Thyroid gland (tissue), 4 donors: ENCODE results near the gene SNED1. TPM values are rescaled to one million over a fixed set of nuclear protein-coding genes. Genes with fewer than 3 reads are reported as not detected.

ENCODE experiments used
- DNase-seq, 2 donors: peaks; one replicate each; pipeline ENCODE4 v3.0.0-alpha.2; 2019
- H3K27ac ChIP-seq, 3 donors: fragments of 200-600 bp; sonication (generic); 1 replicate in 2 of 3; 2 replicates in 1 of 3; pipeline ENCODE4 v1.5.1; 2016 to 2019; ENCODE audit warnings: mild to moderate bottlenecking in 1 of 3, moderate library complexity in 1 of 3
- H3K27me3 ChIP-seq: fragments of 200-600 bp; sonication (generic); one replicate; pipeline ENCODE4 v1.5.1; 2019
- H3K36me3 ChIP-seq, 2 donors: fragments of 200-600 bp; sonication (generic); one replicate each; pipeline ENCODE4 v1.5.1; 2016 to 2019
- H3K4me1 ChIP-seq, 2 donors: fragments of 200-600 bp; sonication (generic); one replicate each; pipeline ENCODE4 v1.5.1; 2017 to 2019
- H3K4me3 ChIP-seq, 3 donors: fragments of 200-600 bp; sonication (generic); replicated peaks in 1 of 3; 1 replicate in 2 of 3; 2 replicates in 1 of 3; pipeline ENCODE4 v1.5.1; 2016; ENCODE audit warnings: mild to moderate bottlenecking in 1 of 3
- H3K9me3 ChIP-seq: fragments of 200-600 bp; sonication (generic); one replicate; pipeline ENCODE4 v1.5.1; 2017
- CTCF ChIP-seq, 6 experiments: fragments of 200-600 bp in 3 of 6; fragments of 450-650 bp in 3 of 6; sonication (generic) in 3 of 6; IDR thresholded peaks; one replicate each; pipeline ENCODE4 v1.5.1; 2016 to 2019; ENCODE audit warnings: antibody characterized with exemption in 6 of 6, mild to moderate bottlenecking in 2 of 6, inconsistent platforms in 1 of 6, moderate library complexity in 1 of 6
- POLR2A ChIP-seq, 2 donors: fragments of 450-650 bp; IDR thresholded peaks; one replicate each; pipeline ENCODE4 v1.6.1; 2017; ENCODE audit warnings: antibody characterized with exemption in 2 of 2, mild to moderate bottlenecking in 2 of 2, moderate library complexity in 1 of 2
- WGBS, 2 donors: methylation state at CpG; one replicate each; pipeline ENCODE4 v1.1.5; 2017; 5-methylcytosine and 5-hydroxymethylcytosine counted together
- intact Hi-C: fragments of 100-400 bp; cut with DNase I; formaldehyde crosslinking; loops from one replicate; pipeline ENCODE4 v1.15.1; 2023
- total RNA-seq, 4 donors: library from RNA; depleted of rRNA; stranded (reverse); fragments of >200 nt; gene quantifications; one replicate each; pipeline ENCODE4 v1.2.3, GENCODE V29; 2016

Gene SNED1
- total RNA-seq: 100 to 1,000 TPM in 1 of 4 donors, 10 to 100 TPM in 3; 47.7 to 122 (median 68.7) TPM

- intact Hi-C loops: loop anchor here (10.0 kb wide), 2 partner anchors 83 to 157 kb away; partner anchors contain the start of gene PPP1R7
- Histone ChIP-seq H3K36me3 (peaks cover 0 to 21% of the 10 kb centered on the region in 2 donors), H3K4me1 (peaks cover 77 to 86% of the 10 kb centered on the region in 2 donors), H3K4me3 (peak within 1 kb of the TSS; percentile 40 to 83 (median 75)), H3K27ac (peak within 1 kb of the TSS; percentile 94 to 99 (median 98)), H3K27me3 (no peaks in the 10 kb centered on the region), H3K9me3 (no peaks in the 10 kb centered on the region)
- WGBS, 2 donors: 10% methylated on average over 2 of the region's 61 CpGs; no CpG with 5 or more reads in 1 of the 2 donors
- peak in 1 of 2 donors; percentile 94 for TF ChIP-seq POLR2A (IDR thresholded peaks at IDR 0.05)
- peak in 1 of 6 experiments; percentile 1 for TF ChIP-seq CTCF (IDR thresholded peaks at IDR 0.05)
- peak; percentile 93 to 94 for DNase-seq
Observed at GRCh38 chr2:240997856-240998705, at the start of gene SNED1. SNED1 (plus strand) TSS chr2:240998618; CDS start chr2:240998838, 220 bp downstream.

- no peak overlapping the region for H3K27ac ChIP-seq
- 83 to 91% methylated on average over 14 to 17 of the region's 23 CpGs for WGBS, 2 donors
- no peak for TF ChIP-seq CTCF (IDR thresholded peaks at IDR 0.05)
- no peak for TF ChIP-seq POLR2A (IDR thresholded peaks at IDR 0.05)
- H3K4me3 ChIP-seq: no peak overlapping the region
- no peaks in the 10 kb centered on the region for H3K9me3 ChIP-seq
- peaks cover 0 to 9% of the 10 kb centered on the region in 2 donors for H3K4me1 ChIP-seq
- no peaks in the 10 kb centered on the region for H3K36me3 ChIP-seq
- no peaks in the 10 kb centered on the region for H3K27me3 ChIP-seq
- intact Hi-C loops: no loop called here
- no peak for DNase-seq
Observed at GRCh38 chr2:240948905-240949790, 49.3 kb upstream of the SNED1 start.

- WGBS, 2 donors: 84 to 92% methylated on average over 12 to 14 of the region's 14 CpGs
- intact Hi-C loops: no loop called here
- no peak for DNase-seq
Observed at GRCh38 chr2:240949791-240950705, 48.4 kb upstream of the SNED1 start.

More at GRCh38 chr2:240949791-240950705, 48.4 kb upstream of the SNED1 start:
- Histone ChIP-seq H3K27ac (no peak overlapping the region), H3K27me3 (no peaks in the 10 kb centered on the region), H3K4me3 (no peak overlapping the region), H3K36me3 (no peaks in the 10 kb centered on the region), H3K9me3 (no peaks in the 10 kb centered on the region), H3K4me1 (peaks cover 0 to 14% of the 10 kb centered on the region in 2 donors)
- TF ChIP-seq CTCF (IDR thresholded peaks at IDR 0.05) (no peak), POLR2A (IDR thresholded peaks at IDR 0.05) (no peak)
